Fibroblast of pulmonary artery (primary cell): ENCODE results near the gene TTBK2.

ENCODE experiments used
- DNase-seq: peaks from one replicate; pipeline ENCODE4 v3.0.0-alpha.2; 2010; ENCODE audit warnings: low read depth
- H3K4me3 ChIP-seq: replicated peaks from 2 replicates; pipeline ENCODE4 v1.5.1; 2011; ENCODE audit warnings: low read depth, mild to moderate bottlenecking, control low read depth, low read length, moderate library complexity
- TF ChIP-seq, protein P1 (sequence below): IDR thresholded peaks from 2 replicates; pipeline ENCODE4 v1.5.1; 2011; ENCODE audit warnings: mild to moderate bottlenecking, control low read depth, low read length, inconsistent platforms; ENCODE audit errors: missing control alignments

The TTBK2 gene

DNA sequence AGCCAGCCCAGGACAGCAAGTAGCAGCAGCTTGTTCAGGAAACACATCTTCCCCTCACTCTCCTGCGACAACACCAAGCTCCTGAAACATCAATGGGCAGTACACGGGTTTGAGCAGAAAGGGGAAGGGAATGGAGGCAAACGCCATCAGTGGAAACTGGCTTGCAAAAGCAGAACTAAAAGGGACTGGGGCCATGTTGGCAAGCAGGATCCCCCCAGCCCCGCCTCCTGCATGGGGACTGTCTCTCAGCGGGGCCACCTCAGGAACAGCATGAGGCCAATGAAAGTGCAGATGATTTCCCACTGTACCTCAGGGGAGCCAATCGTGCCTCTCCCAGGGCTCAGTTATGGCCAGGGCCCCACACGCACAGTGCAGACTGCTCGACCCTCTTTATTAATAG is 190.4 kb downstream of the TTBK2 start:
- no peak overlapping the region for H3K4me3 ChIP-seq
- DNase-seq, result no peak
- TF ChIP-seq, protein P1, sequence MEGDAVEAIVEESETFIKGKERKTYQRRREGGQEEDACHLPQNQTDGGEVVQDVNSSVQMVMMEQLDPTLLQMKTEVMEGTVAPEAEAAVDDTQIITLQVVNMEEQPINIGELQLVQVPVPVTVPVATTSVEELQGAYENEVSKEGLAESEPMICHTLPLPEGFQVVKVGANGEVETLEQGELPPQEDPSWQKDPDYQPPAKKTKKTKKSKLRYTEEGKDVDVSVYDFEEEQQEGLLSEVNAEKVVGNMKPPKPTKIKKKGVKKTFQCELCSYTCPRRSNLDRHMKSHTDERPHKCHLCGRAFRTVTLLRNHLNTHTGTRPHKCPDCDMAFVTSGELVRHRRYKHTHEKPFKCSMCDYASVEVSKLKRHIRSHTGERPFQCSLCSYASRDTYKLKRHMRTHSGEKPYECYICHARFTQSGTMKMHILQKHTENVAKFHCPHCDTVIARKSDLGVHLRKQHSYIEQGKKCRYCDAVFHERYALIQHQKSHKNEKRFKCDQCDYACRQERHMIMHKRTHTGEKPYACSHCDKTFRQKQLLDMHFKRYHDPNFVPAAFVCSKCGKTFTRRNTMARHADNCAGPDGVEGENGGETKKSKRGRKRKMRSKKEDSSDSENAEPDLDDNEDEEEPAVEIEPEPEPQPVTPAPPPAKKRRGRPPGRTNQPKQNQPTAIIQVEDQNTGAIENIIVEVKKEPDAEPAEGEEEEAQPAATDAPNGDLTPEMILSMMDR, result no peak

DNA sequence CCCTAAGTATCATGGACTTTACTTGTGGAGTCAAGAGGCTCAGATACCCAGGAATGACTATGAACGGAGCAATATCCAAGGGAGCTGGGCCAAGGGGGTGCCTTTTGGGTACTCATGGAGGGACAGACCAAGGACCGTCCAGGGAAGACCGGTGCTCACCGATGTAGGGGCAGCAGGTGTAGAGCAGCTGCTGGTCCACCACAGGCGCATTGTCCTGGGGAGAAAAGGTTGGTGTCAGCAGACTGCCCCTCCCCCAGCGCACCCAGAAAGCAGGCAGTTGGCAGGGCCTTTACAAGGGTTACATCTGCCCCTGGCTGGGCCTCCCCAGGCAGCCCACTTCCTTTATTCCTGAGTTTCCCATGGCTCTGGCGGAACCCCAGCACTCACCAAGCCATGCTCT is 191.2 kb downstream of the TTBK2 start:
- no peak overlapping the region for H3K4me3 ChIP-seq
- TF ChIP-seq, protein P1, result no peak
- DNase-seq, result no peak

DNA sequence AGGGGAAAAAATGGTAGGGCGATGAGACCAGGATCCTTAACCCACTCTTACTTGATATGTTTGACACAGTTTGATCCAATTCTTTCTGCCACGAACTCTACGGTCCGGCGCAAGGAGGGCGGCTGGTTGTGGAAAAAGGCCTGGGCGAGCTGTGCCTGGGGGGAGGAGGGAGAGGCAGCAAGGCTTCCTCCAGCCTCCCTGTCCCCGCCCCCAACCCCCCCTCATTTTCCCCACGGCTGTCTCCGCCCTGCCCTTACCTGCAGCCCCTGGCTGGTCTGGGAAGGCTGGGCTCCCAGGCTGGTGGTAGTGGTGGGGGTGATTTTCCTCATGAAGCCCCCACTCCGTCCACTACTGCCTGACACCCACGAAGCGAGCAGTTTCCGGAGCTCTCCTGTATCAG is 191.6 kb downstream of the TTBK2 start:
- TF ChIP-seq, protein P1, result no peak
- no peak for DNase-seq
- no peak overlapping the region for H3K4me3 ChIP-seq

DNA sequence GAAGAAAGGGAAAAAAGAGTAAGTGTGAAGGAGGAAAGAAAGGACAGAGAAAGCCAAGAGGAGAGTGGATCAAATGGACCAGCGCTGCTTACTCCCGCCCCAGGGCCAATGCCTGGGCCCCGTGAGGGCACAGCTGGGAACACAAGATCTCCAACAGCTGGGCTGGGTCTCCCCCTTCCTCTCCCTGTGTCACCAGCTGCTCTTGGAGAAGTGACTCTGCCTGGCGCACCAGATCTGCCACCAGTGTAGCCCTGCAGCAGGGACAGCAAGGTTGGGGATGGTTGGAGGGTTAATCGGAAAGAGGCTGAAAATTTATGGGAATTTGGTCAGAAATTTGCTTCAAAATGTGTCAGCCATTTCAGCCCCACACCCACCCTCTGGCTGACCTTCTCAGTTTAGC is 192.0 kb downstream of the TTBK2 start:
- TF ChIP-seq, protein P1, result no peak
- H3K4me3 ChIP-seq, result no peak overlapping the region
- DNase-seq, result no peak

DNA sequence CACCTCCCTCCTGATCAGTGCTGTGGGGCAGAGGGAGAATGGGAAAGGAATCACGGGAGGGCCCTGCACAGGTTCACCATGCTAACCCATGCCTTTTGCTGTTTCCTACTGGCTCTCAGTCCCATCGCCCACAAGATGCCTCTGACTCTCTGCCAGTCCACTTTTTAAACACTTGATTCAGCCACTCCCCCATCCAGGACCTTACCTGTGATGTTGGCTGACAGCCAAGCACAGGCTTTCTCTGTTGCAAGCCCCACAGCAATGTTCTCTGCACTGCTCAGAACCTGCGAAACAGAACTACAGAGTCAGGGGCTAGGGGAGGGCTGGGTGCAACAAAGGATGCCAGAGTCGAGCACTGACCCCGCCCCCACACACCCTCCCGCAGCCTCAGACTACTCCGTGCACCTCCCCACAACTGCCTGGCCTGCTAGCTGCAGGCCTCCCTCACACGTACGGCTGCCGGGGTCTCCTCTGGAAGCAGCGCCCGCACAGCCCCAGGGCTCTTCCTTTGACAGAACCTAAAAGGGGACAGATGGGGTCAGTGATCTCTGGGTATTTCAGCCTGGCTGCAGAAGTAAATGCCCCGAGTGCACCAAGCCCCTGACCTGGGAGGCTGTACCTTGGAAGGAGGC is 192.7 kb downstream of the TTBK2 start:
- TF ChIP-seq, protein P1, result no peak
- no peak overlapping the region for H3K4me3 ChIP-seq
- DNase-seq, result no peak

DNA sequence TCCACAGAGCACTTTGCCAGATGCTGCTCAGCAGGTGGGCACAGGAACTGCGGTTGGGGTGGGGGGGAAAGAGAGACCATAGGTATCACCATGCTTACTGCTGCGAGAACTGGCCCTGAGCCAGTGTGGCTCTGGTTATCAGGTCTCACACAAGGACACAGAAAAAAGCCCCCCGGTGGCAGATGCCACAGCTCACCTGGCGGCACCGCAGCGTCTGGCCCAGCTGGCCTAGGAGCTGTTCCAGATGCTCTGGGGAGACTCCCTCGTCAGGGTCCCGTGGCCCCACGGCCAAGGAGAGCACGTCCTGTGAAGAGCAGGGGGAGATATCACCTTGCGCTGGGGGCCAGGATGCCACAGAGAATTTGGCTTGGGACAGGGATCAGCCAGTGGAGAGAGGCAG is 194.5 kb downstream of the TTBK2 start:
- H3K4me3 ChIP-seq, result no peak overlapping the region
- TF ChIP-seq, protein P1, result no peak
- DNase-seq, result no peak

DNA sequence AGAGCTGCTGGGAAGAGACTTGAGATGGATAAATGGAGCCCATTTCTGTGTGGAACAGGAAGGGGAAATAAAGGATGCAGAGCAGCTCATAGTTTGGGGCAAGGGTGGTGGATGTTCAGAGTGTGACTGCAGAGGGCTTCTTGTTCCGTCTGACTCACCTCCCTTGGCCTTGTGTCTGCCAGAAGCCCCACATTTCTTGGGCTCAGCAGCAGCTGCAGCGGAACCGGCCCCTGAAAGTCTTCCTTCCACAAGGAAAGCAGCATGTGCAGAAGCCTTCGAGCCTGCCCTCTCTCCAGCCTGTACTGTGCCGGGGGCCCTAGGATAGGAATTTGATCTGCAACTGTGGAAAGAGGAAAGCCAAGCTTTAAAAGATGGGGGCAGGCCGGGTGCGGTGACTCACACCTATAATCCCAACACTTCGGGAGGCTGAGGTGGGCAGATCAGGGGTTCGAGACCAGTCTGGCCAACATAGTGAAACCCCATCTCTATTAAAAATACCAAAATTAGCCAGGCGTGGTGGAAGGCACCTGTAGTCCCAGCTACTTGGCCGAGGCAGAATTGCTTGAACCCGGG is 195.2 kb downstream of the TTBK2 start:
- no peak overlapping the region for H3K4me3 ChIP-seq
- TF ChIP-seq, protein P1, result no peak
- DNase-seq, result no peak
